ENCODE data around the gene LETM1. TPM values are rescaled to one million over a fixed set of nuclear protein-coding genes. Genes with fewer than 3 reads are reported as not detected.

The LETM1 gene
- total and polyA plus RNA-seq, 2 of the 8 experiments (the other 6 are each of a cell fraction or from before 2014, with no cell fraction given), result 19.8 to 50.1 TPM

DNA sequence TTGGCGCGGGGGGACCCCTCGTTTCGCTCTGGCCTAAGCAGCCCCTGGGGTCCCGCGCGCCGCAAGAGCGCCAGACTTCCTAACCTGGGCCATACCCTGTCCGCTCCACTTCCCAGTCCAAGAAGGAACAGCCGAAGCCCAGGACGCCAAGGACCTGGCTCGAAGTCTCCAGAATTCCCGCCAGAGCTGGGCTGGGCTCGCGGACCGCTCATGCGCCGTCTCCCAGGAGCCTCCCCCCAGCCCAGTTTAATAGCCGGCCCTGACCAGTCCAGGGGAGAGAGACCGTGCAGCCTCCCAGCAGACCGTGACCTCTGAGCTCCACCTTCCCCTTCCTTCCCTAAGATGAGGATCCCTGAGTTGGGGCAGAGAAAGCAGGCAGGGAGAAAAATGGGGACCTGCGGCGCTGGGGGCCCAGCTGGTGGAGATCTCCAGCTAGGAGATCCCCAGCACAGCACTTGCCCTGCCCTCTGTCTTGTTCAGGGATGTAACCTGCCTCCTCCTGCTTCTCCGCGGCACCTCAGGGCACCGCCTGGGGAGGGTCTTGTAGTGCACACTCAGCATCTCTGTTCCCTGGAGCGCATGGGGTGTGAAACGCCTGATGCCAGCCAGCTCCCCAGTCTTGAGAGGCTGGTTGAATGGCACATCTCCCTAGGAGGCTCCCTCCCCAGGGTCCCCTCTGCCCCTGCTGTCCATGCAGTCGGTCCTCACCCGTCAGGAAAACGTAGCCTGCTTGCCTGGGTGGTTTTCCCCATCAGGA lies 1.2 kb upstream of the LETM1 start:
- H2AFZ ChIP-seq (ENCODE audit: low read length), result no peak overlapping the region
- 33% methylated on average over 31 of the region's 32 CpGs; no CpG with 5 or more reads in 1 of the 2 experiments for whole genome bisulfite sequencing, 2 experiments (ENCODE audit: extremely low coverage in 1 of 2, insufficient coverage in 1 of 2, insufficient read length in 1 of 2, insufficient replicate concordance in 2 of 2, low coverage in 1 of 2, low lambda C conversion rate in 2 of 2, missing lambda C conversion rate in 1 of 2)
- H3K23ac ChIP-seq (ENCODE audit: insufficient read length), result no peak overlapping the region
- H2AK5ac ChIP-seq (ENCODE audit: low read depth, low read length), result no peak overlapping the region
- ChIA-PET POLR2A (ENCODE audit: partially characterized antibody) (interaction anchor here (0.6 to 1.7 kb wide), 5 partner anchors 10 to 375 kb away, joined by 3 to 5 read pairs (median 4); partner anchors contain the start of gene NSD2), CTCF (ENCODE audit: partially characterized antibody) (interaction anchor here (0.6 to 3.8 kb wide), 7 partner anchors 19 to 716 kb away, joined by 3 to 18 read pairs (median 6); no protein-coding TSS in a partner anchor)
- H2BK5ac ChIP-seq (ENCODE audit: low read depth, low read length), result no peak overlapping the region
- H3K9ac ChIP-seq (replicated peaks in 1 of 4; ENCODE audit: extremely low read depth in 1 of 4, low read depth in 3 of 4, low read length in 3 of 4), result peak overlapping the region in 1 of 4 experiments; percentile 20; a peak in 2 of 7 replicates
- H3K56ac ChIP-seq (replicated peaks; ENCODE audit: insufficient read length, low read depth, low read length), result no peak overlapping the region
- no peak overlapping the region for H3K27ac ChIP-seq (ENCODE audit: low read depth, low read length)
- no peak overlapping the region for H2BK12ac ChIP-seq (ENCODE audit: low read depth, low read length)
- H3K36me3 ChIP-seq (ENCODE audit: control insufficient read depth in 2 of 4, insufficient read depth in 4 of 4, low read length in 3 of 4), result no peaks in the 10 kb centered on the region; a peak in 1 of 8 replicates
- peak overlapping the region; percentile 55 to 81 for H3K4me2 ChIP-seq (ENCODE audit: insufficient read depth in 1 of 2, low read depth in 2 of 2, low read length in 2 of 2)
- no peak overlapping the region for H3K14ac ChIP-seq (ENCODE audit: insufficient read length)
- H3K27me3 ChIP-seq (replicated peaks in 1 of 4; ENCODE audit: control insufficient read depth in 3 of 4, extremely low read depth in 1 of 4, insufficient read depth in 3 of 4, low read length in 3 of 4), result peaks cover 41 to 60% (median 56%) of the 10 kb centered on the region in 4 experiments
- H3K4me1 ChIP-seq (replicated peaks in 1 of 4; ENCODE audit: control insufficient read depth in 3 of 4, insufficient read depth in 4 of 4, low read length in 3 of 4), result peaks cover 0 to 14% (median 7%) of the 10 kb centered on the region in 4 experiments; a peak in 5 of 7 replicates
- H3K18ac ChIP-seq (ENCODE audit: extremely low read depth, low read length), result no peak overlapping the region
- H4K91ac ChIP-seq (replicated peaks; ENCODE audit: insufficient read length, low read length), result no peak overlapping the region
- H2BK20ac ChIP-seq (ENCODE audit: low read length), result no peak overlapping the region
- TF ChIP-seq SUZ12 (IDR thresholded peaks at IDR 0.05; ENCODE audit: low read length), result peak; percentile 69; the same call in 1 of the 2 replicates
- peak; percentile 64 for TF ChIP-seq EZH2 (IDR thresholded peaks at IDR 0.05; ENCODE audit: low read depth, low read length, severe bottlenecking)
- no peak for TF ChIP-seq BACH1 (IDR thresholded peaks at IDR 0.05; ENCODE audit: low read length)
- TF ChIP-seq, protein P1, sequence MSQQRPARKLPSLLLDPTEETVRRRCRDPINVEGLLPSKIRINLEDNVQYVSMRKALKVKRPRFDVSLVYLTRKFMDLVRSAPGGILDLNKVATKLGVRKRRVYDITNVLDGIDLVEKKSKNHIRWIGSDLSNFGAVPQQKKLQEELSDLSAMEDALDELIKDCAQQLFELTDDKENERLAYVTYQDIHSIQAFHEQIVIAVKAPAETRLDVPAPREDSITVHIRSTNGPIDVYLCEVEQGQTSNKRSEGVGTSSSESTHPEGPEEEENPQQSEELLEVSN (IDR thresholded peaks at IDR 0.05), result peak; percentile 62; the same call in 1 of the 2 replicates
- DNase-seq (ENCODE audit: low read depth in 1 of 2, low spot score in 2 of 2), result no peak
- H2BK120ac ChIP-seq (replicated peaks; ENCODE audit: low read depth, low read length), result no peak overlapping the region
- no peak overlapping the region for H4K5ac ChIP-seq (ENCODE audit: insufficient read length, low read depth, low read length)
- peak overlapping the region; percentile 62 to 79 (median 72) for H3K4me3 ChIP-seq (ENCODE audit: extremely low read depth in 1 of 4, insufficient read depth in 2 of 4, low read depth in 3 of 4, low read length in 4 of 4)
- no peak for FAIRE-seq
- no peaks in the 10 kb centered on the region for H3K9me3 ChIP-seq (ENCODE audit: insufficient read depth in 2 of 2, low read depth in 1 of 2, low read length in 1 of 2)
- peaks cover 14% of the 10 kb centered on the region for H3K23me2 ChIP-seq (ENCODE audit: low read depth, low read length)
- H3K4ac ChIP-seq (replicated peaks; ENCODE audit: insufficient read length, low read depth, low read length), result no peak overlapping the region
- peak overlapping the region; percentile 19; the same call in 1 of the 2 replicates for H4K8ac ChIP-seq (ENCODE audit: extremely low read depth, insufficient read depth, low read length)
- H3K79me2 ChIP-seq (ENCODE audit: control insufficient read depth in 1 of 2, insufficient read depth in 2 of 2, low read length in 2 of 2), result peaks cover 0 to 20% of the 10 kb centered on the region in 2 experiments; a peak in 3 of 4 replicates
- peaks cover 13% of the 10 kb centered on the region for H3K79me1 ChIP-seq (ENCODE audit: low read depth, low read length)
- H2BK15ac ChIP-seq (ENCODE audit: low read length), result no peak overlapping the region
- peaks cover 18 to 28% of the 10 kb centered on the region in 2 experiments for H4K20me1 ChIP-seq (replicated peaks in 1 of 2; ENCODE audit: control insufficient read depth in 1 of 2, insufficient read depth in 2 of 2, low read length in 2 of 2)
